Measurements from ENCODE around the gene KIRREL1.

DNA sequence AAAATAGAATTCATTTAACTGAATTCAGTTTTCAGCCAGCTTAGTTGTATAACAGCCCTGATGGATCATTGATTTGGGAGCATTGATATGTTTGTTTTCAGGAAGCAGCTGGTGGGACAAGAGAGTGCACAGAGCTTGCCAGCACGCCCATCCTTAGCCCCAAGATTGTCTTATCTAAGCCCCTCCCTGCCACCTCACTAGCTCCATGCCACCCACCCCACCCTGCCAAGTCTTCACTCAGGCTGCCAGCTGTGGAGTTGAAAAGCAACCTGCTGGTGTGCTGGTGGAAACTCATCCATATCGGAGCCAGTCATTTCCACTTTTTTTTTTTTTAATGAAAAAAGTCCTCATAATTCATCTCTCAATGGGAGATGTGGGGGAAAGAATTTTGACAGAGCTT, 11.8 kb downstream of the KIRREL1 start:
- TF ChIP-seq CTCF (conservative IDR thresholded peaks at IDR 0.05; ENCODE audit: low read depth, low read length) (no peak), EZH2 (IDR thresholded peaks at IDR 0.05; ENCODE audit: borderline replicate concordance, low read depth, low read length, poor library complexity, severe bottlenecking) (no peak)
